ENCODE data around the gene NRP1. TPM values are rescaled to one million over a fixed set of nuclear protein-coding genes. Genes with fewer than 3 reads are reported as not detected.
A peak's percentile ranks its signal among the peaks of the same experiment; 100 is the strongest.
"Not testable (repeated sequence)": the region's sequence is repeated elsewhere in the genome, so short reads cannot be mapped to it uniquely, and the experiment has no call there.

The NRP1 gene
- total RNA-seq (2014; rRNA removed; shearing (Covaris generic); ENCODE audit: low replicate concordance), result 0.99 and 1.6 TPM in 2 replicates

- Histone ChIP-seq H3K27me3 (no peaks in the 10 kb centered on the region), H3K36me3 (no peaks in the 10 kb centered on the region), H3K4me3 (peak within 1 kb of the TSS; percentile 66), H3K9me3 (no peaks in the 10 kb centered on the region)
- DNase-seq, result peak; percentile 14
These were observed at the start of gene NRP1 for GRCh38 chr10:33334153-33334804. Gene NRP1, minus strand, starts transcription at chr10:33334667. Its CDS starts 285 bp downstream, at chr10:33334382.

DNA sequence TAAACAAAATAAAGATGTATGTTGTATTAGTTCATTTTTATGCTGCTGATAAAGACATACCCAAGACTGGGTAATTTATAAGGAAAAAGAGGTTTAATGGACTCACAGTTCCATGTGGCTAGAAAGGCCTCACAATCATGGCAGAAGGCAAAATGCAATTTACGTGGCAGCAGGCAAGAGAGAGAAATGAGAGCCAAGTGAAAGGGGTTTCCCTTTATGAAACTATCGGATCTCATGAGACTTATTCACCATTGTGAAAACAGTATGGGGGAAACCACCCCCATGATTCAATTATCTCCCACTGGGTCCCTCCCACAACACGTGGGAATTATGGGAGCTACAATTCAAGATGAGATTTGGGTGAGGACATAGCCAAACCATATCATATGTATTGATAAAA, 49.7 kb upstream of the NRP1 start:
- not testable (repeated sequence) for H3K4me3 ChIP-seq, DNase-seq, H3K27me3 ChIP-seq, H3K36me3 ChIP-seq, H3K9me3 ChIP-seq

DNA sequence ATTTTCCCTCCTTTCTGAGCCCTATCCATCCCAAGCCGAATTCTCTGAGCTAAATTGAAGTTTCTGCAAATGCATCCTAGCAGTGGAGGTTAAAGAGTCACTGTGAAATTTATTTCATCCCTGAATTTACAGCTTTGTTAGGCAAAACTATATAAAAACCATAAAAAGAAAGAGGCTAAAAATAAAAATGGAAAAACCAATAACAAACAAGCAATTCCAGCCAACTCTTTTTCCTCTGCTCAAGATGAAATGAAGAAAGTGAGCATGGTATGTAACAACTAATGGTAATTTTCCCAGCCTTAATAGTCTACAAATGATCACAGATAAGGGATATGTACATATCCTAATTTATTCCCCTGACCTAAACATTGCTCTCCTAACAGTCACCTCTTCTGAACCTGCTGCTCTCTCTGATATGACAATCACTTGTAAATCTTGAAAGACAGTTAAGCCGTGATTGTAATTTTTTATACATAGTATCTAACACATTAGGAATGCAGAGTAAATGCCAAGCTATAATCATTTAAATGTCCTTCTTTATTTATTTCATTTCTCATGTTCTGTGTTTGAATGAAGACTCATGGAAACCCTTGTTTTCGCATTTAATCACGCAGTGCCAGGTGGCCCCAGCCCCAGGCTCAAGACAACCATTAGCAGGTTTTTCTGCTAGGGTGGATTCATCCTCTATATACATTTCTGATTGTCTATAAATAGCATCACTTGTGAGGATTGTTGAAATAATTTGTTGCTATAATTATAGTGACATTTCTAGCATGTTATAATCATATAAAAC, 48.6 kb upstream of the NRP1 start:
- Histone ChIP-seq H3K9me3 (no peaks in the 10 kb centered on the region), H3K4me3 (no peak overlapping the region), H3K36me3 (no peaks in the 10 kb centered on the region), H3K27me3 (no peaks in the 10 kb centered on the region)
- DNase-seq, result no peak

- Histone ChIP-seq H3K27me3 (no peaks in the 10 kb centered on the region), H3K36me3 (no peaks in the 10 kb centered on the region), H3K4me3 (no peak overlapping the region), H3K9me3 (no peaks in the 10 kb centered on the region)
- DNase-seq, result no peak
These were observed 47.7 kb upstream of the NRP1 start for GRCh38 chr10:33382216-33382600.

GRCh38 chr10:33381451-33382215, 47.2 kb upstream of the NRP1 start:
- Histone ChIP-seq H3K4me3 (no peak overlapping the region), H3K36me3 (no peaks in the 10 kb centered on the region), H3K9me3 (no peaks in the 10 kb centered on the region), H3K27me3 (no peaks in the 10 kb centered on the region)
- DNase-seq, result peak; percentile 27

DNA sequence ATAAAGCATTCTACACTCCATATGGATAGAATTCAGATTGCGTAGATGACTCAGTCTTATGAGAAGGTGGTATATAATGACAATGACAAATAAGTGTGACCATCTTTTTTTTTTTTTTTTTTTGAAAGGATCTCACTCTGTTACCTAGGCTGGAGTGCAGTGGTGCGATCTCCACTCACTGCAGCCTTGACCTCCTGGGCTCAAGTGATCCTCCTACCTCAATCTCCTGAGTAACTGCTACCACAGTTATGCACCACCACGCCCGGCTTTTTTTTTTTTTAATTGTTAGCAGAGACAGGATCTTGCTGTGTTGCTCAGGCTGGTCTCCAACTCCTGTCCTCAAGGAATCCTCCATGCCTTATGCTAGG, 43.2 kb upstream of the NRP1 start:
- Histone ChIP-seq H3K27me3 (no peaks in the 10 kb centered on the region), H3K4me3 (no peak overlapping the region), H3K9me3 (no peaks in the 10 kb centered on the region; the same call in 1 of the 2 replicates), H3K36me3 (no peaks in the 10 kb centered on the region)
- no peak for DNase-seq

DNA sequence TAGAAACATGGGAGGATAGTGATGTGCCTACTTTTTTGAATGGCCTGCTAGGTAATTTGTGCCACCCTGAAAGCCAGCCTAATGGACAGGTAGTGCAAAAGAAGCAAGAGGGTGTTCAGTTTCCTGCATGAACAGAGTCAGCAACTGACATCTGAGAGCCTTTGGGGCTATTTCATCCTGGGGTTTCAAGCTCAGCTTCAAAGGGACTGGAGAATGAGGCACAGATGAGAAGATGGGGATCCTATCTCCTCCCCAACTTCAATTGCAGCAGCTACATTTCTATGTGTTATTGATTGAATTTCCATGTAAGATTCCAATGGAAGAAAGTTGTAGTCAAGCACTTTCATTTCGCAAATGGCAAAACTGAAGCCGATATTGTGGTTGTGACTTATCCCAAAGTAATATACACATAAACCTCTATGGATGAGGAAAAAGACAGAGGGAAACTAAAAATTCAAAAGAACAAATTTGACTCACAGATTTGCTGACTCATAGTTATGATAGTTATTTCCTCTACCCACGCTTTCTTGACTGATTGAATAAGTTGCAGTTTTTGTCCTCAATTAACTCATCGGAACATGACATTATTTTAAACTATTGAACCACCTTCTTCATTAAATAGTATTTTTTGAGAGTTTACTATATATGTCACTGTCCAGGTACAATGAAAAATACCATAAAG, 42.6 kb upstream of the NRP1 start:
- H3K36me3 ChIP-seq, result no peaks in the 10 kb centered on the region
- no peak overlapping the region for H3K4me3 ChIP-seq
- no peaks in the 10 kb centered on the region for H3K27me3 ChIP-seq
- H3K9me3 ChIP-seq, result no peaks in the 10 kb centered on the region; the same call in 1 of the 2 replicates
- DNase-seq, result no peak

GRCh38 chr10:33376476-33376875, 42.0 kb upstream of the NRP1 start:
- Histone ChIP-seq H3K9me3 (no peaks in the 10 kb centered on the region; the same call in 1 of the 2 replicates), H3K36me3 (no peaks in the 10 kb centered on the region), H3K27me3 (no peaks in the 10 kb centered on the region), H3K4me3 (no peak overlapping the region)
- DNase-seq, result no peak

DNA sequence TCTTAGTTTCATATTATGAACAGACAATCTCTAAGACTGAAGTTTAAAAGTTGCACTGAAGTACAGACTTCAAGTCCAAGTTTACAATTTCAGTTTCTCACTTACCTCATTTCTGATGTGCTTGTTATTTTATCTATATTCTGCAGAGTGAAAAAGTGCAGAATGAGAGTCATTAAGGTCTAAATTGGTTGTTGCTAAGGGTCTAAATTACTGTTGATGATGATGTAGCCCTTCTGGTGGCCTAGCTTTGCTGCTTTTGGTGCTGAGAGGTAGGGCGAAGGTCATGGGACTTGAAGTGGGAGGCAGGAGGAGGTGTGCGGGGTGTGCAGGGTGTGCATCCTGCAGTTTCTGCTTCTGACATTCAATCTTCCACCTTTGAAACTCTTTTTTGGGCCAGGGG, 38.8 kb upstream of the NRP1 start:
- H3K4me3 ChIP-seq, result no peak overlapping the region
- no peak for DNase-seq
- H3K36me3 ChIP-seq, result no peaks in the 10 kb centered on the region

DNA sequence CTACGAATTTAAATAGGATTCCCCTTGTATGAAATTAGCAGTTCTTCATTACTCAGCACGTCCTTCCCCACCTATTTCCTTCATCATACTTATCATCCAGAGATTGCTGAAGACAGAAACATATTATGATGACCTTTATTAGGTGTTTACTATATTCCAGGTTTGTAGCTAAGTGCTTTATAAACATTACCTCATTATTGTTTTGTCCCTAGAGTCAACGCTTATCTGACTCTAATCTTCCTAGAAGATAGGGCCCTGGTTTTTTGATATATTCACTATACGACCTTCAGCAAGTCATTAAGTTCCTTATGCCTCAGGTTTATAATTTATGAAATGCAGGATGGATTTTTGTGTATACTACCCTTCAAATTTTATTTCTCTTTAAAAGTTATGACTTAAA, 36.8 kb upstream of the NRP1 start:
- no peak for DNase-seq
- Histone ChIP-seq H3K4me3 (no peak overlapping the region), H3K36me3 (no peaks in the 10 kb centered on the region), H3K27me3 (no peaks in the 10 kb centered on the region), H3K9me3 (peaks cover 11% of the 10 kb centered on the region)

More for the DNA sequence above, 38.8 kb upstream of the NRP1 start:
- Histone ChIP-seq H3K27me3 (no peaks in the 10 kb centered on the region), H3K9me3 (peaks cover 3% of the 10 kb centered on the region; the same call in 1 of the 2 replicates)

DNA sequence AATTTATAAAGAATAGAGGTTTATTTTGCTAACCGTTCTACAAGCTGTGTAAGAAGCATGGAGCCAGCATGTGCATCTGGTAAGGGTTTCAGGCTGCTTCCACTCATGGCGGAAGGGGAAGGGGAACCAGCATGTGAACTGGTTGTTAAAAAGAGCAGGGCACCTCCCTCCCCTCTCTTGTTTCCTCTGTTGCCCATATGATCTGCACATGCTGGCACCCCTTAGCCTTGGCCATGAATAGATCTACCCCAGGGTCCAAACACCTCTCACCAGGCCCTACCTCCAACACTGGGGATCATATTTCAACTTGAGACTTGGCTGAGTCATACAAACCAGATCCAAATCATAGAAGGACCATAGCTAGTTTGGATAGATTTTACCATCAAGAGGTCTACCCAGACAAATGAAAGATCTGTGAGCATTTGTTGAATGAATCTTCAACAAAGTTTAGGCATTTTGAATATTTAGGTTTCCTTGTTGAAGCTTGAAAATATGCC, 36.0 kb upstream of the NRP1 start:
- H3K9me3 ChIP-seq, result peaks cover 15% of the 10 kb centered on the region
- no peak for DNase-seq
- H3K4me3 ChIP-seq, result no peak overlapping the region

GRCh38 chr10:33368086-33368485, 33.6 kb upstream of the NRP1 start:
- no peak for DNase-seq
- no peaks in the 10 kb centered on the region for H3K36me3 ChIP-seq
- H3K4me3 ChIP-seq, result no peak overlapping the region
- no peaks in the 10 kb centered on the region for H3K27me3 ChIP-seq
- H3K9me3 ChIP-seq, result peaks cover 17% of the 10 kb centered on the region

More for the DNA sequence above, 36.0 kb upstream of the NRP1 start:
- H3K36me3 ChIP-seq, result no peaks in the 10 kb centered on the region
- no peaks in the 10 kb centered on the region for H3K27me3 ChIP-seq

DNA sequence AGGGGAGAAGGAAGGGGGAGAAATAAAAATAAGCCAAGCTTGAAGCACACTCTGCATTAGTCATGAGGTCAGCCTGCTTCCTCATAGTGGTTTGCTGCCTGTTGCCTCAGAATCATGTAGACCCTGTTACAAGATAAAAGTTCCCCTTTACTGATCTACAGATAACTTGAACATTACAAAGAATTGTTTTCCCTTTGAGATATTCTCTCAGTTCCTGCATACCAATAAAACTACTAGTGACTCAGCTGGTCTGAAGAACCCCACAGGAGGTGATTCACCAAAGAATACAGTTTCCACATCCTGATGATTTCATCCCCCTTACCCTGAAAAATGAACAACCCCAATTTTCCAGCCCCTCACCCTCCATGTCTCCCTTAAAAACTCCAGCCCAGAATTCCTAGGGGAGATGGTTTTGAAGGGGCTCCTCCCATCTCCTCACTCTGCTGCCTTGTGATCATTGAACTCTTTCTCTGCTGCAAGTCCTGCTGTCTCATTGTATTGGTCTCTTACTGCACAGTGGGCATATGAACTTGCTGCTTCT, 31.5 kb upstream of the NRP1 start:
- H3K27me3 ChIP-seq, result no peaks in the 10 kb centered on the region
- H3K36me3 ChIP-seq, result no peaks in the 10 kb centered on the region
- DNase-seq, result peak; percentile 3
- no peak overlapping the region for H3K4me3 ChIP-seq
- peaks cover 17% of the 10 kb centered on the region for H3K9me3 ChIP-seq

DNA sequence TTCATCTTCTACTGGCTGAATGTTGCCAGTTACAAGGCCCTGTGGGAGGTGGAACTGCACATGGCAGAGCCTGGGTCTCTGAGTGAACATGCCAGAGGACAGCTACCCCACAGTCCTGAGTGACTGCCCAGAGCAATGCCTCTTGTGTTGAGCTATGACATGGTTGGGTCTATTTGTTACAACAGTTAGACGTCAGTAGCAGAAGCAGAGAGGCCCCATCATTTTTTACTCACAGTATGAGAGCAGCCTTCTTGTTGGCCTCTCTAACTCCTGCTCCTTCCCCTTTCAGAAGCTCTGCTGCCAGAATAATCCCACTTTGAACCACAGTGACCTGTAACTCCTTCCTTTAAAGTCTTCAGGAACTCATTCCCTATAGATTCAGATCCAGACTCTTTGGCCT, 30.8 kb upstream of the NRP1 start:
- no peak for DNase-seq
- no peaks in the 10 kb centered on the region for H3K36me3 ChIP-seq
- H3K9me3 ChIP-seq, result peaks cover 14% of the 10 kb centered on the region
- H3K27me3 ChIP-seq, result no peaks in the 10 kb centered on the region
- H3K4me3 ChIP-seq, result no peak overlapping the region

GRCh38 chr10:33363106-33363505, 28.6 kb upstream of the NRP1 start:
- Histone ChIP-seq H3K4me3 (no peak overlapping the region), H3K36me3 (no peaks in the 10 kb centered on the region), H3K27me3 (no peaks in the 10 kb centered on the region), H3K9me3 (peaks cover 14% of the 10 kb centered on the region)
- DNase-seq, result no peak

DNA sequence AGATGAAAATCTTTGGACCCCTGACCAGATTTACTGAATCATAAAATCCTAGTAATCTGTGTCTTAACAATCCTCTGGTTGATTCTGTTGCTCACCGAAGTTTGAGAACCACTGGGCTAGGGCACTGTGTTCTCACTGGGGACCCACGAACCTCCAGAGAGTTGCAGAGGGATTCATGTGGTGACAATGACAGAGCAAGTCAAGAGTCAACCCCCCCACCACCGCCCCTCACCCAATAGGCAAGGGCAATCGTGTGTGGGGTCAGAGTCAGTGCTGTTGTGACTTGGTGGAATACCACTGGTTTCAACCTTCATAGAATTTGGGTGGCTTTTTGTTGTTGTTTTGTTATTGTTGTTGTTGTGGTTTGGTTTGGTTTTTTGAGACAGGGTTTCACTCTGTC, 23.5 kb upstream of the NRP1 start:
- DNase-seq, result no peak
- H3K4me3 ChIP-seq, result no peak overlapping the region
- no peaks in the 10 kb centered on the region for H3K27me3 ChIP-seq
- no peaks in the 10 kb centered on the region for H3K36me3 ChIP-seq
- H3K9me3 ChIP-seq, result no peaks in the 10 kb centered on the region

All from MG63 (cell line).